NCI-H128 (cell line): ENCODE measurements around the gene KRTAP1-1.
"Not testable (repeated sequence)": the region's sequence is repeated elsewhere in the genome, so short reads cannot be mapped to it uniquely, and the experiment has no call there.

Source experiments
- DNase-seq: peaks from one replicate; lab custom pipeline; 2025; ENCODE audit not compliant: unreplicated experiment; lab: John Stamatoyannopoulos, UW

The KRTAP1-1 gene, protein sequence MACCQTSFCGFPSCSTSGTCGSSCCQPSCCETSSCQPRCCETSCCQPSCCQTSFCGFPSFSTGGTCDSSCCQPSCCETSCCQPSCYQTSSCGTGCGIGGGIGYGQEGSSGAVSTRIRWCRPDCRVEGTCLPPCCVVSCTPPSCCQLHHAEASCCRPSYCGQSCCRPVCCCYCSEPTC

DNA sequence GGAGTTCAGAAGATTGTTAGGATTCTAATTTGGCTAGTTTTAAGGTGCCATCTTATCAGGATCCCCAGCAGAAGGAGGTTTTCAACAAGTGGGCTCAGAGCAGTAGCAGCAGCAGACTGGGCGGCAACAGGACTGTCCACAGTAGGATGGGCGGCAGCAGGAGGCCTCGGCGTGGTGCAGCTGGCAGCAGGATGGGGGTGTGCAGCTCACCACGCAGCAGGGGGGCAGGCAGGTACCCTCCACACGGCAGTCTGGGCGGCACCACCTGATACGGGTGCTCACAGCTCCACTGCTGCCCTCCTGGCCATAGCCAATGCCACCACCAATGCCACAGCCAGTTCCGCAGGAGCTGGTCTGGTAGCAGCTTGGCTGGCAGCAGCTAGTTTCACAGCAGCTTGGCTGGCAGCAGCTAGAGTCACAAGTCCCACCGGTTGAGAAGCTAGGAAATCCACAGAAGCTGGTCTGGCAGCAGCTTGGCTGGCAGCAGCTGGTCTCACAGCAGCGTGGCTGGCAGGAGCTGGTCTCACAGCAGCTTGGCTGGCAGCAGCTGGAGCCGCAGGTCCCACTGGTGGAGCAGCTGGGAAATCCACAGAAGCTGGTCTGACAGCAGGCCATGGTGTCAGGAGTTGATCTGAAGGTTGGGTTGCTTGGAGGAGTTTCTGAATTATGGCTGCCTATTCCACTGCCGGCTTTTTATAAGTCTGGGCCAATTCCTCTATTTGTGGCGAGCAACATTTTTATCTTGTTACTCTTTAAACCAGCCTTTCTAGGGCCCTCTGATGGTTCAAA, at the start of gene KRTAP1-1:
TSS of gene KRTAP1-1 (minus strand) at position 668 of the 789 bp plus-strand sequence. CDS start at position 615, 53 bp downstream.
- DNase-seq, result not testable (repeated sequence)

DNA sequence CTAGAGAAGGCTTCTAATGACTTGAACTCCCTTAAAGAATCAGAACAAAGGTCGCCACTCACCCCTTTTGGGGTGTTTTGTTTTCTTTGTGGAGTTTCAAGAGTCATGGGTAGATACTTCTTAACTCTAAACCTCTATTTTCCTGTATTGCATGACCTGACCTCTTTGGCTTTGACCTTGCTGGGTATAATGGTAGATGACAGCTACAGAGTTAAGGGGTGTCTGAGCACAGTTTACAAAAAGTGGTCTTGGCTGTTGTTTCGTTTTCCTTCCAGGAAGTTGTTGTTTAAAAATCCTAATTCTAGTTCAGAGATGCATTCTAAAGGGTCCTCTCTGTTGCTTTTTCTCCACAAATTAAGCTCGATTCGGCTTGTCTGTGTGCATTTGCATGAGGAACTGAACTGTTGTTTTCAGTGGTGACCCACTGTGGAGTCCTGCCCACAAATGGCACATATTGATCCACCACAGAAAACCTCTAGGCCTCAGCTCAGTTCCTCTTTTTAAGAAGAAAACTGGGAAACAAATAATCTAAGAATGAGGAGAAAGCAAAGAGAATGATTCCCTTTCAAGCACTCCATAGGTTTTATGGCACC, 47.6 kb upstream of the KRTAP1-1 start:
- DNase-seq, result not testable (repeated sequence)

DNA sequence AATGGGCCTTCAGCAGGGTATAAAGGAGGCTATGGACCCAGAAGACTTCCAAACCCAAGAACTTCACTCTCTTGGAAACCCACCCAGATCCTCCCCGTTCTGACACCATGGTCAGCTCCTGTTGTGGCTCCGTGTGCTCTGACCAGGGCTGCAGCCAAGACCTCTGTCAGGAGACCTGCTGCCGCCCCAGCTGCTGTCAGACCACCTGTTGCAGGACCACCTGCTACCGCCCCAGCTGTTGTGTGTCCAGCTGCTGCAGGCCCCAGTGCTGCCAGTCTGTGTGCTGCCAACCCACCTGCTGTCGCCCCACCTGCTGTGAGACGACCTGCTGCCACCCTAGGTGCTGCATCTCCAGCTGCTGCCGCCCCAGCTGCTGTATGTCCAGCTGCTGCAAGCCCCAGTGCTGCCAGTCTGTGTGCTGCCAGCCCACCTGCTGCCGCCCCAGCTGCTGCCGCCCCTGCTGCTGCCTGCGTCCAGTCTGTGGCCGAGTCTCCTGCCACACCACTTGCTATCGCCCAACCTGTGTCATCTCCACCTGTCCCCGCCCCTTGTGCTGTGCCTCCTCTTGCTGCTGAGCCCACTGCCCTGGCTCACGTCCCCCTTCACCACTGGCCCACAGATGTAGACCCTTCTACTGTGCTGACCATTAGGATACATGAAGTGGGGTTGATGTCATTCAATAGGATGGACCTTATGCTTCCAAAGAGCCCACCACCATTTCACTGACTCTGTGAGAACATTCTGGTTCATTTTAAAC, 43.0 kb upstream of the KRTAP1-1 start, which contains the start of gene KRTAP4-7:
TSS of gene KRTAP4-7 (plus strand) at position 51 of the 757 bp plus-strand sequence. CDS start at position 108, 57 bp downstream.
- DNase-seq, result not testable (repeated sequence)

DNA sequence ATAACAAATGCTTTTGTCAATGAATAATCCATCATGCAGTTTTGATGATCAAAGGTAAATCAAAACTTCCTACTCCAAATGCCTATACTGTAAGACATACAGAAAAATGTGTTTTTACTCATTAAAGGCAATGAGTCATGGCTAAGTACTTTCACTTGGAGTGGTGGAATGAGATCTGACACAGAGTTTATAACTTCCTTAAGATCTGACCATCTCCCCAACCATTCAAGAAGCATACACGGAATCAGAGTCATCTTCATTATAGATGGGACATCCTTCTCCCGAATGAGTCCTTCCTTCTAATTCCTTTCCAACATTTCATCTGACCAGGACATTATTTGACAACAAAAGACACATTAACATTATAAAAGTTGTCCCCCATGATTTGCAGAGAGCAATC, 42.2 kb upstream of the KRTAP1-1 start:
- not testable (repeated sequence) for DNase-seq

DNA sequence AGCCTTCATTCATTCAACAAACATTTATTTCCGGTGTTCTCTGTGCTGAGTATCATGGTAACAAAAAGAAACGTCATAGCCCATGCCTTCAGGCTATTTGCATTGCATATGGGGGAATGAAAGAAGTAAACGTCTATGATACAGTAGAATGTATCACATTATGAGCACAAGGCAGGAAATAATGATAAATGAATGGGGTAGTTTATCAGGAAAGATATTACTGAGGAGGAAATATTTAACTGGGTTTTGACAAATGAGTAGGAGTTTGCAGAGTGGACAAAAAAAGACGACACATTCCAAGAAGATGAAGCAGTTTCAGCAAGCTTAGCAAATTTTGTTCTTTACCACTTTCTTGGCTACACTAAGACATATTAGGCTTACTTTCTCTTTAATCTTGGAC, 41.4 kb upstream of the KRTAP1-1 start:
- no peak for DNase-seq

DNA sequence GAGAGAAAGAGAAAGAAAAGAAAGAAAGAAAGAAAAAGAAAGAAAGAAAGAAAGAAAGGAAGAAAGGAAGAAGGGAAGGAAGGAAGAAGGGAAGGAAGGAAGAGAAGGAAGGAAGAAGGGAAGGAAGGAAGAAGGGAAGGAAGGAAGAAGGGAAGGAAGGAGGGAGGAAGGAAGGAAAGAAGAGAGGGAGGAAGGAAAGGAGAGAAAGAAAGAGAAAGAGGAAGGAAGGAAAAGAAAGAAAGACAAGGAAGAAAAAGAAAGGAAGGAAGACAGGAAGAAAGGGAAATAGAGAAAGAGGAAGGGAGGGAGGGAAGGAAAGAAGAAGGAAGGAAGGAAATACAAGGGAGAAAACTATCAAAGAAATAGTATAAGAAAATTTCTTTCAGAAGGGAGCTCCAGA, 35.5 kb upstream of the KRTAP1-1 start:
- DNase-seq, result no peak

GRCh38 chr17:41073676-41074075, 32.4 kb upstream of the KRTAP1-1 start:
- no peak for DNase-seq

DNA sequence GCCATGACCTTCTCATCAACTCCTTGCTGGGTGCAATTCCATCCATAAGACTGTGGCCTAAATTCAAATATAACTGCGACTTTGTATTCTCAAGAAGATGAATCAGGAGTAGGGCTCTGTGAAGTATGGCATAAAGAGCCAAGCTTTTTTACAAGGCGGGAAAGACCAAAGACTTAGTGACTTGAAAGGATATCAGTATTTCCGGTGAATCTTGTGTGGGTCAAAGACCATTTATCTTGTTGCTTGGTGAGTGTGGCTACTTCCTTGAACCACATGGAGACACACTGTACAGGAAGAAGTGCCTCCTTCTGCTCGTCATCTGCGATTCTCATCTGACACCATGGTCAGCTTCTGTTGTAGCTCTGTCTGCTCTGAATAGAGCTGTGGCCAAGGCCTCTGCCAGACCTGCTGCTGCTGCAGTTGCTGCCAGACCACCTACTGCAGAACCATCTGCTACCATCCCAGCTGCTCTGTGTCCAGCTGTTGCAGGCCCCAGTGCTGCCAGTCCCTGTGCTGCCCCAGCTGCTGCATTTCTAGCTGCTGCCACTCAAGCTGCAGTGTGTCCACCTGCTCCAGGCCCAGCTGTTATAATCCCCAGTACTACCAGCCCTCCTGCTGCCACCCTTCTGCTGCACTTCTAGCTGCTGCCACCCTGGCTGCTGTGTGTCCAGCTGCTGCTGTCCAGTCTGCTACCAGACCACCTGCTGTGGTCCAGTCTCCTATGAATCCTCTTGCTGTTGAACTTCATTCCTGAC, 30.5 kb upstream of the KRTAP1-1 start:
- DNase-seq, result no peak

GRCh38 chr17:41069031-41069430, 27.8 kb upstream of the KRTAP1-1 start:
- no peak for DNase-seq

DNA sequence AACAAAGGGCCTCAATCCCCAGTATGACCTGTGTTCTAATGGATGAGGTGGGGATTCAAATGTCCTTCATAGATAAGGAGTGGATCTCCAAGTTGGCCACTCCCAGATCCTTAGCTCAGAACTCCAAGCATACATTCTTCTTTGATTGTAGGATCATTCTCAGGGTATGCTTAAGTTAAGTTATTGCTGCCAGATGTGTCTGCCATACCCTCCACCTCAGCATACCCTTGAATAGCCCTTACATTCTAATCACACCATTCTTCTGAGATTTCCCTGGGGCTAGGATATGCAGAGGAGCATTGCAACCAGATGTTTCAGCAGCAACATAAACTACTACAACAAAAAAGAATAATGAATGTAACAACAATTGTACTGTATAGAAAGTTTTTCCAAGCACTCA, 26.0 kb upstream of the KRTAP1-1 start:
- no peak for DNase-seq

GRCh38 chr17:41065829-41066624, 24.8 kb upstream of the KRTAP1-1 start, which contains the start of gene KRTAP2-4:
Gene KRTAP2-4, minus strand, starts transcription at chr17:41065879. Its CDS starts 34 bp downstream, at chr17:41065845.
- no peak for DNase-seq

- not testable (repeated sequence) for DNase-seq
Observed at GRCh38 chr17:41065016-41065689, 23.9 kb upstream of the KRTAP1-1 start.

DNA sequence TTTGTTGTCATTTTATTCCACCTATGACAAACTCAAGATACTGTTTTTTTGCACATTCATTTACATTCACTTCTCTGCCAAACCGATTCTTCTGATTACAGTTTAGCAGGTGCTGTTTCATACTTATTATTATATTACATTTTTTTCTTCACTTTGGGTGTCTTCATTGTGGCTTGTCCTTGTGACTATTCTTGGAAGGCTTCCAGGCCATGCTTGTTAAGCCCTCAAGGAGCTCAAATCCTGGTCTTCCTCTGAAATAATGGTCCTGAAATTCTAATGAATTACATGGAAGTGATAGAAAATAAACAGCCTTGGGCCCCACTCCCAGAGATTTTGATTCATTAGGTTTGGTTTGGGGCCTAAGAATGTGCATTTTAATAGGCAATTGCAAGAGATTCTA, 23.1 kb upstream of the KRTAP1-1 start:
- DNase-seq, result no peak

DNA sequence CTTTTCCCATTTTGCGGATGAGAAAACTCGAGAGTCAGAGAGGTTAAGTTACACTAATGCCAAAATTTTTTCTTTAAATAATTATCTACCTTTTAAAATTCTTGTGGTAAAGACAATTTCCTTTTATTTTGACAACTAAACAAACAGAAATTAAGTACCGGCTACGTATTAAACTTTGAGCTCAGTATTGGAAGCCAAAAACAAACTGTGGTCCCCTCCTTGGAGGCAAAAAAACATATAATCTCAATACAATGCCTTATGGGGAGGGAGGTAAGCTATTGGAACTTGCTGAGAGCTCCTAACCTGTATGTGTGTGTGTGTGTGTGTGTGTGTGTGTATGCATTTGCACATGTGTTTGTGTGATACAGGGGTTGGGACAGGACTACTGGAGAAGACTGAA, 22.2 kb upstream of the KRTAP1-1 start:
- no peak for DNase-seq

- no peak for DNase-seq
Observed at GRCh38 chr17:41061964-41062363, 20.7 kb upstream of the KRTAP1-1 start.

- DNase-seq, result no peak
Observed at GRCh38 chr17:41060052-41060604, 18.9 kb upstream of the KRTAP1-1 start, which contains the start of gene KRTAP2-3. Gene KRTAP2-3, minus strand, starts transcription at chr17:41060114. Its CDS starts 64 bp downstream, at chr17:41060050.

- not testable (repeated sequence) for DNase-seq
Observed at GRCh38 chr17:41059276-41060051, 18.2 kb upstream of the KRTAP1-1 start.

DNA sequence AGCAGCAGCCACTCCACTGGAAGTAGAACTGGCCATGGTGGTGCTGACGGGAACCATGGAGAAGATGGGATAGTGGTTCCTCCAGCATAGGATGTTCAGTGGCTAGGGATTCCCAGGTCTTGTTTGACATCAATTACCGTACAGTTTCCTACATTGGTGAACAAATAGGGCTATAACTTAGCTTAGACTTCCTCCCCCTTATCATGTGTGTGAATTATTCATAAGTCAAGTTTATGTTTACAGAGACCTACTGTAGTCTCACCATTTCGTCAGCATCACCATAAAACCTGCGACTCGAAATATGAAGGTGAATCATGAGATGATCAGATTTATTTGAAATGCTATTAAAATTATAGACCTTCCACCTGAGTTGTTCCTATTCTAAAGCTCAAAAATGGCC, 17.5 kb upstream of the KRTAP1-1 start:
- no peak for DNase-seq
